HT-29 (cell line): ENCODE data around the gene TMEM94. TPM values are rescaled to one million over a fixed set of nuclear protein-coding genes. Genes with fewer than 3 reads are reported as not detected.

ENCODE experiments used
- small RNA-seq: library from RNA; depleted of rRNA; stranded (forward); fragments of <200 nt; gene quantifications from one replicate; pipeline ENCODE3, GENCODE V24; 2014
- total RNA-seq: library from RNA; depleted of rRNA; stranded (reverse); fragments of >200 nt; shearing (Covaris generic); gene quantifications from 2 replicates; pipeline ENCODE4 v1.2.3, GENCODE V29; 2014; rRNA removed

The TMEM94 gene
- total RNA-seq, 1 experiment from 2014 or later, result 50.5 TPM

Small RNA genes within 50 kb of the gene (small RNA-seq; reads per million reads assigned to genes)
- gene RF00019 (not detected), gene RNU6-938P (not detected)

Other genes with a start within 250 kb of the TMEM94 start
- gene GGA3, start 195.0 kb upstream of the TMEM94 start, total RNA-seq, result 16.4 and 20.7 TPM in 2 replicates
- 77.5 and 77.7 TPM in 2 replicates for gene MRPS7, start 194.8 kb upstream of the TMEM94 start, total RNA-seq
- 22.8 and 28.8 TPM in 2 replicates for gene MIF4GD, start 185.4 kb upstream of the TMEM94 start, total RNA-seq
- gene SLC25A19, start 167.2 kb upstream of the TMEM94 start, total RNA-seq, result 39.8 and 46.4 TPM in 2 replicates
- gene GRB2, start 51.0 kb upstream of the TMEM94 start, total RNA-seq, result 135 and 169 TPM in 2 replicates
- gene CASKIN2, start 58.9 kb downstream of the TMEM94 start, total RNA-seq, result 12.3 and 13.6 TPM in 2 replicates
- 108 and 134 TPM in 2 replicates for gene TSEN54, start 59.9 kb downstream of the TMEM94 start, total RNA-seq
- 162 and 184 TPM in 2 replicates for gene LLGL2, start 69.1 kb downstream of the TMEM94 start, total RNA-seq
- 29.0 and 36.8 TPM in 2 replicates for gene MYO15B, start 131.2 kb downstream of the TMEM94 start, total RNA-seq
- gene SMIM5, start 176.8 kb downstream of the TMEM94 start, total RNA-seq, result 16.4 and 16.7 TPM in 2 replicates
- 56.7 and 64.6 TPM in 2 replicates for gene RECQL5, start 210.5 kb downstream of the TMEM94 start, total RNA-seq
- 53.8 and 56.1 TPM in 2 replicates for gene SAP30BP, start 210.7 kb downstream of the TMEM94 start, total RNA-seq